ENCODE results near the gene KCNMA1. TPM values are rescaled to one million over a fixed set of nuclear protein-coding genes. Genes with fewer than 3 reads are reported as not detected.

KCNMA1 gene
- total and polyA plus RNA-seq, 7 donors = 15.3 to 427 (median 256) TPM

GRCh38 chr10:77578583-77579227 is 58.9 kb downstream of the KCNMA1 start:
- H3K4me3 ChIP-seq = no peak overlapping the region
- peak; percentile 44 for DNase-seq
- peaks cover 0 to 60% (median 42%) of the 10 kb centered on the region in 4 donors for H3K4me1 ChIP-seq
- H3K9me3 ChIP-seq = no peaks in the 10 kb centered on the region
- H3K36me3 ChIP-seq = no peaks in the 10 kb centered on the region
- H3K27ac ChIP-seq = peak overlapping the region; percentile 42 to 60 (median 52)
- intact Hi-C loops (cut with DNase I) = no loop called here
- H3K27me3 ChIP-seq = no peaks in the 10 kb centered on the region
- TF ChIP-seq POLR2AphosphoS5 (IDR thresholded peaks at IDR 0.05) = no peak
- TF ChIP-seq CTCF (IDR thresholded peaks at IDR 0.05) = no peak
- no peak for TF ChIP-seq EP300 (IDR thresholded peaks at IDR 0.05)
- TF ChIP-seq POLR2A (IDR thresholded peaks at IDR 0.05) = no peak
- 83 to 87% methylated on average over 7 of the region's 7 CpGs for WGBS, 2 donors

GRCh38 chr10:77577666-77578229 is 59.9 kb downstream of the KCNMA1 start:
- Histone ChIP-seq H3K36me3 (no peaks in the 10 kb centered on the region), H3K9me3 (no peaks in the 10 kb centered on the region), H3K27me3 (no peaks in the 10 kb centered on the region), H3K4me1 (peaks cover 0 to 55% (median 42%) of the 10 kb centered on the region in 4 donors), H3K4me3 (no peak overlapping the region), H3K27ac (peak overlapping the region; percentile 42 to 60 (median 52))
- intact Hi-C loops (cut with DNase I) = no loop called here
- no peak for TF ChIP-seq EP300 (IDR thresholded peaks at IDR 0.05)
- WGBS, 2 donors = 83 to 93% methylated on average over 1 of the region's 1 CpG
- peak; percentile 27 for DNase-seq

- H3K27ac ChIP-seq = peak overlapping the region; percentile 26 to 76 (median 54)
- TF ChIP-seq CTCF (IDR thresholded peaks at IDR 0.05) (no peak), EP300 (IDR thresholded peaks at IDR 0.05) (no peak), POLR2AphosphoS5 (IDR thresholded peaks at IDR 0.05) (no peak), POLR2A (IDR thresholded peaks at IDR 0.05) (no peak)
- H3K27me3 ChIP-seq = no peaks in the 10 kb centered on the region
- 90 to 95% methylated on average over 9 of the region's 9 CpGs for WGBS, 2 donors
- no peaks in the 10 kb centered on the region for H3K36me3 ChIP-seq
- H3K4me3 ChIP-seq = no peak overlapping the region
- no peak for DNase-seq
- no peaks in the 10 kb centered on the region for H3K9me3 ChIP-seq
- intact Hi-C loops (cut with DNase I) = no loop called here
- peaks cover 0 to 60% (median 49%) of the 10 kb centered on the region in 4 donors for H3K4me1 ChIP-seq
Measured at GRCh38 chr10:77576444-77577032, 61.1 kb downstream of the KCNMA1 start.

DNA sequence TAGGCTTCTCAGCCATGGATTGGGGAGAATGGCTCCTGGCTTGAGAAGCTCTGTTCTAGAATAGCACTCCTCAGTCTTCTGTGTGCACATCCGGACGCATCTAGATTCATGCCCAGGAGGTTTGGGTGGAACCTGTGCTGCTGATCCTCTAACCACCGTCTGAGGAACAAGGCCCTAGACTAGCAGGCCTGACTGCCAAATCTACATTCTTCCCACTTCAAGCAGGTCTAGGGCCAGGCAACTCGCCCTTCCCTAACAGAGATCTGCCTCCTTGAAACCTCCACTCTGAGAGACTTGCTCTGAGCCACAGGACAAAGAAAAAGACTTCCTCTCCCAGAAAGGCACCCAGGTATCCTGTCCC is 61.6 kb downstream of the KCNMA1 start:
- 88 to 94% methylated on average over 4 of the region's 4 CpGs for WGBS, 2 donors
- Histone ChIP-seq H3K27ac (peak overlapping the region; percentile 26 to 76 (median 54)), H3K36me3 (no peaks in the 10 kb centered on the region), H3K4me3 (no peak overlapping the region), H3K9me3 (no peaks in the 10 kb centered on the region), H3K4me1 (peaks cover 0 to 65% (median 55%) of the 10 kb centered on the region in 4 donors), H3K27me3 (no peaks in the 10 kb centered on the region)
- intact Hi-C loops (cut with DNase I) = no loop called here
- TF ChIP-seq POLR2AphosphoS5 (IDR thresholded peaks at IDR 0.05) = no peak
- TF ChIP-seq POLR2A (IDR thresholded peaks at IDR 0.05) = no peak
- no peak for TF ChIP-seq EP300 (IDR thresholded peaks at IDR 0.05)
- no peak for TF ChIP-seq CTCF (IDR thresholded peaks at IDR 0.05)
- DNase-seq = peak; percentile 40

GRCh38 chr10:77575271-77576006 is 62.2 kb downstream of the KCNMA1 start:
- Histone ChIP-seq H3K4me1 (peaks cover 0 to 66% (median 56%) of the 10 kb centered on the region in 4 donors), H3K4me3 (no peak overlapping the region), H3K36me3 (no peaks in the 10 kb centered on the region), H3K27ac (peak overlapping the region; percentile 26 to 76 (median 54)), H3K27me3 (no peaks in the 10 kb centered on the region), H3K9me3 (no peaks in the 10 kb centered on the region)
- TF ChIP-seq POLR2AphosphoS5 (IDR thresholded peaks at IDR 0.05) (no peak), CTCF (IDR thresholded peaks at IDR 0.05) (no peak), EP300 (IDR thresholded peaks at IDR 0.05) (no peak), POLR2A (IDR thresholded peaks at IDR 0.05) (no peak)
- intact Hi-C loops (cut with DNase I) = no loop called here
- WGBS, 2 donors = 88 to 92% methylated on average over 10 of the region's 10 CpGs
- peak; percentile 34 for DNase-seq
